RWPE1 (cell line): ENCODE data around the gene SHROOM3.

Experiments used
- CTCF ChIA-PET: fragments of 350-600 bp; sonication (Branson Sonifier 250); formaldehyde crosslinking; extraction: SDS; loops from one replicate; lab custom pipeline; 2021; lab: Yijun Ruan, JAX
- POLR2A ChIA-PET: fragments of 400-600 bp; formaldehyde crosslinking; extraction: SDS; loops from one replicate; lab custom pipeline; 2020; ENCODE audit warnings: antibody characterized with exemption; ENCODE audit not compliant: low non-redundant PET; lab: Yijun Ruan, JAX
- DNase-seq: peaks from one replicate; pipeline ENCODE4 v3.0.0; 2012; ENCODE audit warnings: low spot score
- H3K27ac ChIP-seq: fragments of 450-650 bp; 2 replicates; pipeline ENCODE4 v1.5.1; 2017
- TF ChIP-seq, protein P1 (sequence below): fragments of 450-650 bp; conservative IDR thresholded peaks from 2 replicates; pipeline ENCODE4 v1.5.1; 2017; ENCODE audit warnings: low read depth, mild to moderate bottlenecking

Gene SHROOM3

DNA sequence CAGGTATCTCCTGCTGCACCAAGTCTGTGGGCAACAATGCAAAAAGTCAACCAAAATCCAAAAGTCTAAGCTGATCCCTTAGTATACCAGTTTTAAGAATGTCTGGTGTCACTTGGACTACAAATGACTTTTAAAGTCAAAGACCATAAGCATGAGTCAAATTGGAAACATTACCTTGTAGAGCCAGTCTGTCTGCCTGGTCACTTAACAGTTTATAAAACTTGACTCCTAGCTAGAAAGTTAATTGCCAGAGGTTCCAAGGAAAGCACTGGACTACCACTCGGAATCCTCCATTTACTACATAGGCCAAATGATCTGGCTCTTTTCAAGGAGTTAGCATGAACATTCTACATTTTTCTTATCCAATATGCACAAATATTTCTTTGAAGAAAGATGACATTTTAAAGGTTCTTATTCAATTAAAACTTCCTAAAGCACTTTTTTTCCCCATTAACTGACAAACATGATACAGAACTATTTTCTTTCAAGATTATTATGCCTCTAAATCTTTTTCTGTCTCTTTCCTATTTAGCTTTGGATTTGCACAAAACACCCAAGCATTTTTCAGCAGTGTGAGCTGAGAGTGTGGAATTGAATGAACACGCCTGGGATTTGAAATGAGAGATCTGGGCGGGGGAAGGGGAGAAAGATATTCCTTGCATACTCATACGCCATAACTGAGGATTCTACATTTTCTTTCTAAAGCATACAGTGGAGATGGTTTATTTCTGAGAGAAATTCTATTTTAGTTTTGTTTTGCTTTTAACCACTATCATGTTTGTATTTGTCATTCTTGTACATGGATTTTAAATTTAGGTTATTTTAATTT is 188.4 kb downstream of the SHROOM3 start:
- ChIA-PET POLR2A (no interaction called here), CTCF (no interaction called here)
- no peak for DNase-seq
- no peak overlapping the region for H3K27ac ChIP-seq
- TF ChIP-seq, protein P1, sequence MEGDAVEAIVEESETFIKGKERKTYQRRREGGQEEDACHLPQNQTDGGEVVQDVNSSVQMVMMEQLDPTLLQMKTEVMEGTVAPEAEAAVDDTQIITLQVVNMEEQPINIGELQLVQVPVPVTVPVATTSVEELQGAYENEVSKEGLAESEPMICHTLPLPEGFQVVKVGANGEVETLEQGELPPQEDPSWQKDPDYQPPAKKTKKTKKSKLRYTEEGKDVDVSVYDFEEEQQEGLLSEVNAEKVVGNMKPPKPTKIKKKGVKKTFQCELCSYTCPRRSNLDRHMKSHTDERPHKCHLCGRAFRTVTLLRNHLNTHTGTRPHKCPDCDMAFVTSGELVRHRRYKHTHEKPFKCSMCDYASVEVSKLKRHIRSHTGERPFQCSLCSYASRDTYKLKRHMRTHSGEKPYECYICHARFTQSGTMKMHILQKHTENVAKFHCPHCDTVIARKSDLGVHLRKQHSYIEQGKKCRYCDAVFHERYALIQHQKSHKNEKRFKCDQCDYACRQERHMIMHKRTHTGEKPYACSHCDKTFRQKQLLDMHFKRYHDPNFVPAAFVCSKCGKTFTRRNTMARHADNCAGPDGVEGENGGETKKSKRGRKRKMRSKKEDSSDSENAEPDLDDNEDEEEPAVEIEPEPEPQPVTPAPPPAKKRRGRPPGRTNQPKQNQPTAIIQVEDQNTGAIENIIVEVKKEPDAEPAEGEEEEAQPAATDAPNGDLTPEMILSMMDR: no peak

DNA sequence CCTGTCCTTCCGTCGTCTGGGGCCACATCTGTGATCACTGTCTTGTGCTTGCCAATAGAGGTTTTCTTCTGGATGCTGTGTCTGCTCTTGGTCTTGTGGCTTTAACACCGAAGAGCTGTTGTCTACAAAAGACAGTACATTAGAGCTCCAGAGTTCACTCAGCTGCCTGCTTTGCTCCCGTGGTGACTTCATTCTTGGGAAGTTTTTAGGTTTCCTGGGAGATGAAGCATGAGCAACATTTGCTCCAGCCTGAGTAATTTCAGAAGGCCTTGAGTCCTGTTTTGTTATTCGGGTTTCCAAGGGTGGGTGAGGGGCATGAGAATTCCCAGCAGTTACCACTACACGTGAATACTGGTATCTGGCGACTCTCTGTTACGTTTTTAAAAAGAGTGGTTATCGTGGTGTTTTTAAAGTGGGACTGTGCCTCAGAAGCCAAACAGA is 189.2 kb downstream of the SHROOM3 start:
- TF ChIP-seq, protein P1: no peak
- no peak for DNase-seq
- ChIA-PET CTCF (no interaction called here), POLR2A (no interaction called here)
- H3K27ac ChIP-seq: no peak overlapping the region

DNA sequence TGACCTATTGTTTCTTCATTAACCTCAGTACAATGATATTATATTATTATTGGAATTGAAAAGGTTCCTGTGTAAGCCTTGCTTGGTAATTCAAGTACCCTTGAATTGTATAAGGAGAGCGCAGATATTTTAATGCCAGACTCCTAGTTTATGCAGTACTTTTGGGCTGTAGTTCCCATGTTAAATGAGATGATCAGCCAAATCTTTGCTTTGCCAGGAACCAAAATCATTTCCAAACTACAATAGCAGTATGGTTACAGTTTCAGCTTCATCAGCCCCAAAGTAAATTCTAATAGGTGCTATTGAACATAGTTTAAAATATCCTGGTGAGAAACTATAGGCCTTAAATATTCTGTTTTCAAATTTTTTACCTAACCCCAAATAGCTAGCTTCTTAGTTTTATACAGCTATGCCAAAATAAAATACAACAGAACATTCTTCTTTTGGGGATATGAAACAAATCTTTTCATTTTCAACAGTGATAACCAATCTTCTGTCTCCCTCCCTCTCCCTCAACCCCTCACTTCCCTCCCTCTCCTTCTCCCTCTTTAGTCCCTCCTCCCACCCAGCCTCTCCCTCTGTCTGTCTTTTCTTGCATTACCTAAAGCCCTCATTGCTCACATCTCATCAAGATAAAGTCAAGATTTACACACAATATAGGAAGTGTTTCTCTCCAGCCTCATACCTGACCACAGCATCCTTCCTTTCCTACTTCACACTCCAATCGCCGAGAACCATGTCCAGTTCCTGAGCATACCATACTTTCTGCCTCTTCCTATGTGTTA is 190.1 kb downstream of the SHROOM3 start:
- CTCF ChIA-PET: no interaction called here
- DNase-seq: no peak
- TF ChIP-seq, protein P1: no peak
- H3K27ac ChIP-seq: no peak overlapping the region
- POLR2A ChIA-PET: no interaction called here

DNA sequence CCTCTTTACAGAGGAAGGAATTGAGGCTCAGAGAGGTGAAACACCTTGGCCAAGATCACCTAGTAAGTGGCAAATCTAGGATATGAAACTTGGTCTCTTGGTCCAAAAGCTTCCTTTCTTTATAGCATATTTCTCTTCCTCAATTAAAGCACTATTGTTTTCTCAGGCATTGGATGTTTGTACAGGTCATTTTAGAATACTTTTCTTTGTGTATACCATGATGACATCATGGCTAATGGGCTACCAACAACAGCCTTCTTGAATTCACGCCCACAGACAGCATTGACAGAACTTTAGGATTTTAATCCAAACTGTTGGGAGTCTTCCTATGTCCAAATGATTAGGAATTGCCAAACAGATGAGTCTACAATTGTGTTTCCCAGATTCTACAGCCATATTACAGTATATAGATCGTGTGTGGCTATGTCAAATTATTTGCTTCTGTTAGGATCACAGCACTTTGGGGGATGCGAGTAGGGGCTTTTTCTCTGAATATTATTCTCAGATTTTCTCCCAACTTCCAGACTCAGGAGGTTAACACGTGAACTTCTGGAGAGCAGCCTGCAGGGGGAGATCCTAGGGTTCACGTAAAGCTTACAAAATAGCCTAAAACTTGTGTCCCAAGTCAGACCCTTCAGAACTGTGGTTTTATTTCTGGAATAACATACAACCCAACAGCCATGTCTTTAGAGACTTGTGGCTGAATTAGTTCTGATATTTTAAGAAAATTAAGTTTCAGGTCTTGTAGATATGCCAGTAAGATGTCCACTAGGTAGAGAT is 191.8 kb downstream of the SHROOM3 start:
- TF ChIP-seq, protein P1: no peak
- CTCF ChIA-PET: interaction anchor here (0.7 kb wide), 2 partner anchors 106 to 154 kb away, joined by 3 read pairs; no protein-coding TSS in a partner anchor
- POLR2A ChIA-PET: no interaction called here
- DNase-seq: no peak
- H3K27ac ChIP-seq: no peak overlapping the region

DNA sequence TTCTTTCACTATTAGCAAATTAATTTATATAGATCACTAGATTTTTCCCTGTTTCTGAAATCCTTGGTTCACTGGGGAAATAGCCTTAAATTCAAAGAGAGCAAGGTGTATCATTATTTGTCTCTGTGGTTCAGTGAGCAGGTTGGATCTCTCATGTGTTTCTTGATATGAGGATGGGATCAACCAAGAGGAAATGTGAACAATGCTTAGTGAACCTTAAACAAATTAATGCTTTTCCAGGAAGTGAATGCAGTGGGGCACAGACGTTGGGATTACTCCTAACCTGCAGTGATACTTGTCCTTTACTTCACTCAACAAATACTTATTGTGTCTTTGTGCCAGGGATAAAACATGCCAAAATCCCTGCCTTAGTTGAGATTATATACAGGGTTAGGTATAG is 193.2 kb downstream of the SHROOM3 start:
- POLR2A ChIA-PET: no interaction called here
- H3K27ac ChIP-seq: no peak overlapping the region
- CTCF ChIA-PET: no interaction called here
- TF ChIP-seq, protein P1: no peak
- no peak for DNase-seq

DNA sequence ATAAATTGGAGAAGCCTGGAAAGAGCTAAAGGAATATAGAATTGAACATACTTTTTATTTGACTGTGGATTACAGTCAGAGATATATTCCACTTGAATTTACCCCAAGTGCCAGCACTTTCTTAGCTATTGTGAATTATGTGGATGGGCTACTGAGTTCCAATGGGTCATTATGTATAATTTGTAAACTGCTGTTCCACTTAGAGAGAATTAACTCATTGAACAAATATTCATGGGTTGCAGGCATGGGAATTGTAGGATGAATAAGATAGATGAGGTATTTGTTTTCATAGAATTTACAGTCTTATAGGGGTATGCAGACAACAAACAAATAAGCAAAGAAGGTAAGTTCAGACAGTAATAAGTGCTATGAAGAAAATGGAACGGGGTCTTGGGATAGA is 195.7 kb downstream of the SHROOM3 start:
- ChIA-PET CTCF (interaction anchor here (1.1 kb wide), 1 partner anchor 9 kb away, joined by 3 read pairs; no protein-coding TSS in a partner anchor), POLR2A (interaction anchor here (0.6 kb wide), 1 partner anchor 74 kb away, joined by 3 read pairs; no protein-coding TSS in a partner anchor)
- DNase-seq: no peak
- TF ChIP-seq, protein P1: no peak
- H3K27ac ChIP-seq: no peak overlapping the region
